GM21360 (cell line): ENCODE measurements around the gene HOXC6.
A peak's percentile ranks its signal among the peaks of the same experiment; 100 is the strongest.

Source experiments
- ATAC-seq: cut with Tn5 transposase; IDR thresholded peaks from one replicate; pipeline ENCODE4 v1.9.1; 2021; ENCODE audit warnings: mild to moderate bottlenecking, moderate library complexity; ENCODE audit not compliant: unreplicated experiment

Gene HOXC6

DNA sequence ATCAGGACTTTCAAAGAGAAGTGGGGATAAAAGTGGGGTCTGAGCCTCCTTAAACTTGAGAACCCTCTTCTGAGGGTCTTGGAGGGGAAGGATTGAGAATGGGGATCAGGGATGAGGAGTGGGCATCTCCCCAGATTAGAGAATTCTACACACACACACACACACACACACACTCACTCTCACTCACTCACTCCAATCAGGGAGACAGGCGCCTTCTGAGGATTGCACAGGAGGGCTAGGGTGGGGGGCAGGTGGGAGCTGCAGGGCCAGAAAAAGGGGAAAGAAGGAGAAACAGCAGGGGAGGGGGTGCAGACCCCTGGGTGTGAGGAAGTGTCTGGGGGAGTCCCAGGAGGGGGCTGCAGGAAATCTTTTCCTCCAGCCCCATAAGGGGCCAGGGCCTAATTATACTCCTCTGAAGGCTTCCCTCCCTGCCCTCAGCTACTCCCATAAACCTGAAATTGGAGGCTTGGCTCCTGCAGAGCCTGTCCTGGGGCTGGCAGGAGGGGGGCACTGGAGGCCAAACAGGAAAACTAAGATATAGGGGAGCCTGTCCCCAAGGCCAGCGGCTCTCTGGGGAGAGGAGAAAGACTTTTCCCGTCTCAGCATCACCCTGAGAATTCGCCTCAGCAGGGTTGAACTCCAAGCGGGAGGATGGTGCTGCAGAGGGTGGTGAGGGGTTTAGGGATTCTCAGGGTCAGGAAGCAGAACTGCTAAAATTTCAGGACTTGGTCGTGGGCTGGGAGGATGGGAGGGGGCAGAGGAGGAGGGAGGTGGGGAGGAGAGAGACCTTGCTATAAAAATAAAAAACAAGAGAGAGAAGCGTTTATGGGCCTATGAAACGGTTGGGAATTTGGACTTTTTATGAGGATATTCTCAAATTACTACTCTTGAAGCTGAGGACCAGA lies 26.7 kb upstream of the HOXC6 start:
- ATAC-seq, result no peak

DNA sequence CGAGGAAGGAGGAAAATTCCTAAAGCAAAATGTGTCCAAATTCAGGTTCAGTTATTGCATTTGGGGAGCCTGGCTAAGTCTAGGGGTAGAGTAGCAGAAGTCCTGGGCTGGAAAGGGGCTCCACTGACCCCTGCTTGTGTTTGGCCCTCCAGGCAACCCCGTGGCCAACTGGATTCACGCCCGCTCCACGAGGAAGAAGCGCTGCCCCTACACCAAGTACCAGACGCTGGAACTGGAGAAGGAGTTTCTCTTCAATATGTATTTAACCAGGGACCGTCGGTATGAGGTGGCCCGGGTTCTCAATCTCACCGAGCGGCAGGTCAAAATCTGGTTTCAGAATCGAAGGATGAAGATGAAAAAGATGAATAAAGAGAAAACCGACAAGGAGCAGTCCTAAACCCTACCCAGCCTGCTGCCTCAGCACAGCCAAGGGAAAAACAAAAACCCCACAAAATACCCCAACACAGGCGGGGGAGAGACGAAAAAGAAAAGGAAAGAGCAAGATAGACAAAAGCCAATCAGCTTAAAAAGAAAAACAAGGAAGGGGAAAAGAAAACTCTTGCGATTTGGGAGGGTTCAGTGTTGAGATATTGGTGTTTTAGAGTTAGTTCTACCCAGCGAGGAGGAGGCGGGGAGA lies 25.8 kb upstream of the HOXC6 start:
- no peak for ATAC-seq

- no peak for ATAC-seq
These were observed 25.3 kb upstream of the HOXC6 start for GRCh38 chr12:54002915-54003389.

DNA sequence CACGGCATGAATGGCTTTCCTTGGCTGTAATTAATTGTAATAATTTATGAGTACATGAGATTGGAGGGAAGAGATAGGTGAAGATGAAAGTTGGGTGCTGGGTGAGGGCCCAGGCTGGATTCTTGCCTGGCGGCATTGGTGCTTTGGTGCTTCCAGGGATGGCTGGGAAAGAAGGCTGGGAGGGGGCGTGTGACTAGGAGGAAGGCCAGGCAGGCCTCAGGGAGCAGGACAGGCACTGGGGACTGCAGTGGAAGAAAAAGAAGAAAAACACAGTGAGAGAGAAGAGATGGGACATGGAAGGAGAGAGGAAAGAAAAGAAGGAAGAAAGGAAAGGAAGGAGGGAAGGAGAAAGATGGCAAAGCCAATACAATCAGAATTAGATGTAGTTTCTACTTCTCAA lies 24.6 kb upstream of the HOXC6 start:
- no peak for ATAC-seq

DNA sequence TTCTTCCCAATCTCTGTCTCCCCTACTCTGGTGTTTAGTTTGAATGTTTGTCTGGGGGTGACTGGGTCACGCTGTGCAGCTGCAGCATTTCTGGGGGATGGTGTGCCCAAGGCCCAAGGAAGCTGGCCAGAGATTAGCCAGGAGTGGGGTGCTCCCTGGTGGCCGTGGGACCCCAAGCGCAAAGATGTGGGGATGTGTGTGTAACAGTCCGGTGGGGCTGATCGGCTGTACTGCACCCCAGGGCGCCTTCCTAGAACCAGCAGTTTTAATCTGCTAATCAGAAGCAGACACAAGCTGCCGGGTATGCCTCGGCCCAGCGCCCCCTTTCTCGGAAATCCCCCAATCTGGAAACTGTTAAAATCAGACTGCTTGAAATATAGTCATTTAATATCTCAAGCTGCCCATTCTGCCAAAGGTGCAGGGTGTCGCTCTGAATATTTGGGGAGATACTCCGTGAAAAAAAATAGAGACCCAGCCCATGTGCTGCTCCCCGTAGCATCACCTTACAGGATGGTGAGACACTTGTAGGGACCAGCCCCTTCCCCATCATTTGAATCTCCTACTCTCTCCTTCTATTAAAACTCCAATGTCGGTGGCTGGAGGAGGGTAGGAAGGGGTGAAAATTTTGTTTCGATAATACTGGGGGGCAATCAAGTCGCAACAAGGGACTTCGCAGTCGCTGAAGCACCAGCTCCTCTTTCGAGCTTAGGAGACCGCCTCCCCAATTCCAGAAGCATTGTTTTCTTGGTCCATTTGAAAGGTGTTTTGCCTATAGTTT lies 24.0 kb upstream of the HOXC6 start:
- no peak for ATAC-seq

GRCh38 chr12:54004841-54005530 lies 23.3 kb upstream of the HOXC6 start:
- no peak for ATAC-seq

- no peak for ATAC-seq
These were observed 22.7 kb upstream of the HOXC6 start for GRCh38 chr12:54005531-54005852.

GRCh38 chr12:54005853-54006558 lies 22.2 kb upstream of the HOXC6 start:
- peak; percentile 63 for ATAC-seq

DNA sequence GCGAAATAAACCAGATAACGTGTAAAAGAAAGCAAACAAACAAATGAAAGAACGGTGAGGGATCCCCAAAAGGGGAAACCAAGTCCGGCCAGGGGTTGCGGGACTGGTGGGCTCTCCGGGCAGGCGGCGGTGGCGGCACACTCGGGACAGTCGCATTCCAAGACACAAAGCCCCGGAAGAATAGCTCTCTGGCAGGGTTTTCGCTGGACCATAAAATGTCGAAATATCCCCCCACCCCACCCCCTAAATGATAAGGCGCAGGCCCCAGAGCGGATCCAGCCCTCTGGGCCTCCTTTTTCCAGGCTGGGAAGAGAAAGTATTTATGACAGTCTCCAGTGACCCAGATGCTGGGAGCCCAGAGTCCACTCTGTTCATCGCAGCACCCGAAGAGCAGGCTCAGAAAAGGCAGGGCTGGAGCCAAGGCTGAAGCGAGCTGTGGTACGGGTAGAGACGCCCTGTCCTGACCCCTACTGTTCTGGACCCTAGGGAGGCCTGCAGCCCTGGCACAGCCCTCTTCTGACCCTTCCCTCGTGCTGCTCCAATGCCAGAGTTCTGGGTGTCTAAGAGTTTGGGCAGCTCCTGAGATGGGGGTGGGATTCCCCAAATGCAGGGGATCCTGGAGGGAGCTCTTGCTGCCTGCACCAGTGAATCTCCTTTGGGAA lies 21.6 kb upstream of the HOXC6 start:
- ATAC-seq, result no peak

GRCh38 chr12:54007538-54008259 lies 20.5 kb upstream of the HOXC6 start:
- no peak for ATAC-seq

DNA sequence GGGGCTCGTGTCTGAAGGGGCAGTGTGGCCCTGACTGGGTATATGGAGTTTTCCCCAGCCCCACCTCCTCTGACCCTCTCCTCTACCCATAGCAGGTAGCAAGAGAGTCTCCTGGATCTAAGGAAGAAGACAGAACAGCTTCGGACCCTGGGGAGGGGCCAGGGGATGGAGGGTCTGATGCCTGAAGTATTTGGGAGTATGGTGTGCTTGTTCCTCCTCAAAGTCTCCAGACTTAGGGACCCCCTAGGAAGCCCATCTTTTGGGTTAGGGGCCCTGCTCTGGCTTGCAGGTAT lies 20.0 kb upstream of the HOXC6 start:
- ATAC-seq, result no peak

DNA sequence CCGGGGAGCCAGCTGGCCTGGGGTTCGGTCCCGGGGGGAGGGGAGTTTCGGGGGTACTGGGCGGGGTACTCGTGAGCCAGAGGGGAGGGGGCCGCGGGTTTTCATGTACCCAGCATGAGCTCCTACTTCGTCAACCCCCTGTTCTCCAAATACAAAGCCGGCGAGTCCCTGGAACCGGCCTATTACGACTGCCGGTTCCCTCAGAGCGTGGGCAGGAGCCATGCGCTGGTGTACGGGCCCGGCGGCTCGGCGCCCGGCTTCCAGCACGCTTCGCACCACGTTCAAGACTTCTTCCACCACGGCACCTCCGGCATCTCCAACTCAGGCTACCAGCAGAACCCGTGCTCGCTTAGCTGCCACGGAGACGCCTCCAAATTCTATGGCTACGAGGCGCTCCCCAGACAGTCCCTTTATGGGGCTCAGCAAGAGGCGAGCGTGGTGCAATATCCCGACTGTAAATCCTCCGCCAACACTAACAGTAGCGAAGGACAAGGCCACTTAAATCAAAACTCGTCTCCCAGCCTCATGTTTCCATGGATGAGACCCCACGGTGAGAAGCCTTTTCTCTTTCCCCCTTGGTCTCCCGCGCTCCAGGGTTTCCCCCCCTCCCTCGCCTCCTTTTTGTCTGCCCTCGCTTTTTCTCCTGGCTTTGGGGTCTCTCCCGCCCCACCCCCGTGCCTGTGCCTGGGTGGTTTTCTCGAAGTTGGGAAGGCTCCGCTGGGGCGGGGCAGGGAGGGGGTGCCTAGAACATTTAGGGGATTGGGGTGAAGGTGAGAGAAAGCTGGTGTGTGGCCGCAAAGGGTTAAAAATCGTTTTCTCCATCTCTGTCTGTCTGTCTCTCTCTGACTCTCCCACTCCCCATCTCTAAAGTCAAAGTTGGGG lies 18.8 kb upstream of the HOXC6 start:
- no peak for ATAC-seq

- no peak for ATAC-seq
These were observed 17.9 kb upstream of the HOXC6 start for GRCh38 chr12:54010053-54010971.

DNA sequence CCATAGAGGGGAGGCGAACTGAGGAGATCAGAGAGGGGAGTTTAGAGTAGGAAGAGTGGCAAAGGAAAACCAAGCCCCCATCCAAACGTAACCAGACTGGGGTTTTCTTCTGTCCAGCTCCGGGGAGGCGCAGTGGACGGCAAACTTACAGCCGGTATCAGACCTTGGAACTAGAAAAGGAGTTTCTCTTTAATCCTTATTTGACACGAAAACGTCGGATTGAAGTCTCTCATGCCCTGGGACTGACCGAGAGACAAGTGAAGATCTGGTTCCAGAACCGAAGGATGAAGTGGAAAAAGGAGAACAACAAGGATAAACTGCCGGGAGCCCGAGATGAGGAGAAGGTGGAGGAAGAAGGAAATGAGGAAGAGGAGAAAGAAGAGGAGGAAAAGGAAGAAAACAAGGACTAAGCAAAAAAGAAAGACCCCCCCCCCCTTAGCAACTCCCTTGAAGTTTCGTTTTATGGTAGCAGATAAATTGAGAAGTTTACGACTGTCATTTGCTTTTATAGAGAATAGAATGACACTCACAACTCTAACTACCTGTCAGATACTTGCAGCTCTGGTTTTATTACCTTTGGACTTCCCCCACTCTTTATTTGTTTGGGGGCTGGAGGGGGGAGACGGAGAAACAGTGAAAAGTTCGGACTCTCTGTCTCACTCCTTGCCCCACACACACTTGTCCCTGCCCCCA lies 17.1 kb upstream of the HOXC6 start:
- no peak for ATAC-seq

- ATAC-seq, result no peak
These were observed 16.3 kb upstream of the HOXC6 start for GRCh38 chr12:54011665-54012532.
